ENCODE measurements around the gene NALCN.

- TF ChIP-seq, protein P1, sequence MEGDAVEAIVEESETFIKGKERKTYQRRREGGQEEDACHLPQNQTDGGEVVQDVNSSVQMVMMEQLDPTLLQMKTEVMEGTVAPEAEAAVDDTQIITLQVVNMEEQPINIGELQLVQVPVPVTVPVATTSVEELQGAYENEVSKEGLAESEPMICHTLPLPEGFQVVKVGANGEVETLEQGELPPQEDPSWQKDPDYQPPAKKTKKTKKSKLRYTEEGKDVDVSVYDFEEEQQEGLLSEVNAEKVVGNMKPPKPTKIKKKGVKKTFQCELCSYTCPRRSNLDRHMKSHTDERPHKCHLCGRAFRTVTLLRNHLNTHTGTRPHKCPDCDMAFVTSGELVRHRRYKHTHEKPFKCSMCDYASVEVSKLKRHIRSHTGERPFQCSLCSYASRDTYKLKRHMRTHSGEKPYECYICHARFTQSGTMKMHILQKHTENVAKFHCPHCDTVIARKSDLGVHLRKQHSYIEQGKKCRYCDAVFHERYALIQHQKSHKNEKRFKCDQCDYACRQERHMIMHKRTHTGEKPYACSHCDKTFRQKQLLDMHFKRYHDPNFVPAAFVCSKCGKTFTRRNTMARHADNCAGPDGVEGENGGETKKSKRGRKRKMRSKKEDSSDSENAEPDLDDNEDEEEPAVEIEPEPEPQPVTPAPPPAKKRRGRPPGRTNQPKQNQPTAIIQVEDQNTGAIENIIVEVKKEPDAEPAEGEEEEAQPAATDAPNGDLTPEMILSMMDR (IDR thresholded peaks at IDR 0.05), result no peak
- TF ChIP-seq EP300 (IDR thresholded peaks at IDR 0.05), result no peak
Measured at GRCh38 chr13:101217086-101217485, 199.2 kb downstream of the NALCN start.
